GM19240 (cell line): Measurements from ENCODE around the gene UBTD1.
"Not testable (repeated sequence)": the region's sequence is repeated elsewhere in the genome, so short reads cannot be mapped to it uniquely, and the experiment has no call there.

ENCODE experiments used
- DNase-seq: peaks from one replicate; pipeline ENCODE4 v3.0.0; 2011; ENCODE audit warnings: low spot score; ENCODE audit not compliant: insufficient read length

UBTD1 gene

DNA sequence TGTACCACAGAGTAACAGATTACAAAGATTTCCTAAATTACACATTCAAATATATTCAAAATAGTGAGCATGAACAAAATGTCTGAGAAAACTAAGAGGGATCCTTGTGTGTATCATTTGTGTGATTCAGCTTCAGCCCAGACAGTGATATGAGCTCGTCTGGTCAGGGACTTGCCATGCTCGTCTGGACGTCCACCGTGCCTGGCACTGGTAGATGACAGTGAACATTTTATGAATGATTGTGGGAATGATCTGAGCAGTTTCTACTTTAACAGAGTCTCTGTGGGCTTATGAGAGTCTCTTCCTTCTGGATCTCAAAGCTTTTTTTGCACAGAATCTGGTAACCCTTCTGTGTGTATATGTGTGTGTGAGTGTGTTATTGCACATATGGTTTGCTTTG, 39.7 kb downstream of the UBTD1 start:
- DNase-seq = no peak

DNA sequence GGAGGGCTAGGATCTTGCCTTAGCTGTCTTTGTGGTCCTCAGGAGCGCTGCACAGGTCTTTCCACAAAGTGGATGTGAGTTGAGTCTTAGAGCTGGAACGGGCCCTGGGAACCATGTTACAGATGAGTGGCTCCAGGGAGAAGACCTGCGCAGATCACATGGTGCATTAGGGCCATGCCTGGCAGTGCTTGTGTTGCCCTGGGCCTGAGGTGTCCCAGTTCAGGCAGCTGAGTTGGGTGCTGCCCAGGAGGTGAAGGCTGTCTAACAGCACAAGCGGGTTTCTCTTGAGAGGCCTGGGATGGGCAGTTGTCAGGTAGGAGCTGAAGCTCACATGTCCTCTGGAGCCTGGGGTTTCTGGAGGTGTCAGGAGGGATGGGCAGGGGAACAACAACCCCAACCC, 40.1 kb downstream of the UBTD1 start:
- DNase-seq = no peak

DNA sequence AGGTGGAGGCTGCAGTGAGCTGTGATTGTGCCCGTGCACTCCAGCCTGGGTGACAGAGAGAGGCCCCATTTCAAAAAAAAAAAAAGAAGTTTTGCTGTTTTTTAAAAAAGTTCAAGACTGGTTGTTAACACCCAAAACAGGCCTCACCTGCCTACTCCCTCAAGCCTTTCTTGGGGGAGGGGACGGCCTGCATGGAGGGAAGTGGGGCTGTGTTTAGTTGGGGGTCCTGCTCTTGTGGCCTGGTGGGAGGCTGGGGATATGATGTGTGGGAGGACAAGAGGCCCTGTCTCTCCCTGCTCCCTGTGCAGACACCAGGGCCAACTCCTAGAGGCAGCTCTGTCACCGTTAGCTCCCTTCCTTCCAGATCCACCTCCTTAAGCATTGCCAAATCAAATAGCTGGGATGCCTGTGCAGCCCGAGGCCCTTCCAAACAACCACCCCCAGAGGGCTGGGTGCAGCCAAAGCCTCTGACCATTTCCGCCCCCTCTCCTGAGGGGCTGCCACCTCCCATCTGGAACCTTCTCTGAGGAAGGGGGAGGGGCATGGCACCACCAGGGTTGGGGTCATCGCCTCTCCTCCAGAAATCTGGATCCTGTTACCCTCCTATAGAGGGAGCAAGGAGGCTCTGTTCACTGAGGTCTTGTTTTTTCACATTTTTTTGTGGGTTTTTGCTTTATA, 40.9 kb downstream of the UBTD1 start:
- no peak for DNase-seq

DNA sequence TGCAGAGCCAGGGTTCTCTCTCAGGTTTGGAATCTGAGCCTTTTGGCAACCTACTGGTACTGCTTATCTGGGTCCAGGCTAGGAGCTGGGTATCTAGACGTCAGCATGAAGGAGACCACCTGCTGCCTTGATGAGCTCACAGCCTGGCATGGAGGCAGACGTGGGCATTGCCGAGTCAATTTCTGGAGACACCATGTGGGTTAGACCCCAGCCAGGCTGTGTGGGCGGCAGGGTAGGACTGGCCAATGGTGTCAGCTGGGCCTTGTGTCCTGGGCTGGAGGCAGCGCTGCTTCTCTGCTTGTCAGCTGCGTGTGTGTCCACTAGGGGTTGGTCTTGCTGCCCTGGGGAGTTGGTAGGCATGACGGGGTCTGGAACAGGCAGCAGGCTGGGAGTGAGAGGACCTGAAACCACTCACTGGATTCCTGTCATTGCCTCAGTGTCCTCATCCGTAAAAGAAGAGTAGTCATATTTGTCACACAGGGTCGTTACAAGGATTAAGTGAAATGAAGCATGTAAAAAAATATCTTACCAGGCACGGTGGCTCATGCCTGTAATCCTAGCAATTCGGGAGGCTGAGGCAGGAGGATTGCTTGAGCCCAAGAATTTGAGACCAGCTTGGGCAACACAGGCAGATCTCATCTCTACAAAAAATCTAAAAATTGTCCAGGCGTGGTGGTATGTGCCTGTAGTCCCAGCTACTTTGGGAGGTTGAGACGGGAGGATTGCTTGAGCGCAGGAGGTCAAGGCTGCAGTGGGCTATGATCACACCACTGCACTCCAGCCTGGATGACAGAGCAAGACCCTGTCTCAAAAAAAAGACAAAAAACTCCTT, 42.2 kb downstream of the UBTD1 start:
- DNase-seq = no peak

DNA sequence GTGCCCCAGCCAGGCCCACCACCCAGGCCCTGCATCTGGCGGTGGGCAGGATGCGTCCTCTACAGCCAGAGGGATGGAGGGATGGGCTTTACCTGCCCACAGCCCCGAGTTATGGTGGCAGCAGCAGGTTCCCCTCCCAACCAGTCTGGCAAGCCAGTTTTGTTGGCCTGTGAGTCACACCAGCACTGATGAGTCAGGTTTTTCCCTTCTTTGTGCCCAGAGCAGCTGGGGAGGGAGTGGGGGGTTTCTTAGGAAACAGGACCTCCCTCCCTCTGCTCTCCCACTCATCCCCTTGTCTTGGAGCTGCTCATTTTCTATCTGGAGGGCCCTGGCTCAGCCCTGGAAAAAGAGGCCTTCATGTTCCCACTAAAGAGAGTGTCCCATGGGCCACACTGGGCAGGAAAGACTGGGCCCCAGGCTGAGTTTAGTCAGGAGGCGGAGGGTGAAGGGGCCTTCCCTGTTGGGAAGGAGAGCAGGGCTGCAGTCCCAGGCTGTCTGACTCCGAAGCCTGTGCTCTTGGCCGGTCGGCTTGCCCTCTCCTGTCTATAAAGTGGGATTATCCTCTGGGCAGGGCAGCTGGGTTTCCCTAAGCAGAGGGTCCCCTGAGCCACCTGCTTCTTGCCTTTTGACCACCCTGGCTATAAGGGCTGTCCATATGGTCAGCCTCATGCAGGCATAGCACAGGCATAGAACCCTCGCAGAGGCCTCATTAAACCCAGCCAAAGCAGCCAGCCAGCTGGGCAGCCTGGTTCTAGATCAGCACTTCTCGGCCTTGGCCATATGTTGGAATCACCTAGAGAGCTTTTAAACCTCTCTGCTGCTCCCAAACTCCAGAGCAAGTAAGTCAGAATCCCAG, 43.7 kb downstream of the UBTD1 start:
- no peak for DNase-seq

DNA sequence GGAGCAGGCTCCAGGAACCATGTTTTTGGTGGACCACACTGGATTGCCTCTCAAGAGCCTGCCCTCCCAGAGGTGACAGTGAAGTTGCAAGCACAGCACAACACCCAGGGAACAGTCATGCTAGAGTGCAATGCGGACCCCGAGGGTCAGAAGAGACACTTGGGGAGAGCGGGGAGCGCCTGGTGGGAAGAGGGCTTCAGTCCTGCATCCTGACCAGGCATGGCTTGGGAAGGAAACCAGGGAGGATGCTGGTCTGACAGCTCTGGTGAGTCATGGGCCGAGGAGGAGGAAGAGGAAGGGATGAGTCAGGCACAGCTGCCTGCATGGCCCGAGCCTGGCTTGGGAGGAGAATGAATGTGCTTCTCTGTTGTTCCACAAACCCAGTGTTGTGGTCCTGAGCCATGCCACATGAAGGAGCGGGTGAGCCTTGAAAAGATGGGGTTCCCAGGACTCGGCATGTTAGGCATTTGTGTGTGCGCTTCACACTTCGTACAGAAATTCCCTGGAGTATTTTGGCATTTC, 44.4 kb downstream of the UBTD1 start:
- no peak for DNase-seq

DNA sequence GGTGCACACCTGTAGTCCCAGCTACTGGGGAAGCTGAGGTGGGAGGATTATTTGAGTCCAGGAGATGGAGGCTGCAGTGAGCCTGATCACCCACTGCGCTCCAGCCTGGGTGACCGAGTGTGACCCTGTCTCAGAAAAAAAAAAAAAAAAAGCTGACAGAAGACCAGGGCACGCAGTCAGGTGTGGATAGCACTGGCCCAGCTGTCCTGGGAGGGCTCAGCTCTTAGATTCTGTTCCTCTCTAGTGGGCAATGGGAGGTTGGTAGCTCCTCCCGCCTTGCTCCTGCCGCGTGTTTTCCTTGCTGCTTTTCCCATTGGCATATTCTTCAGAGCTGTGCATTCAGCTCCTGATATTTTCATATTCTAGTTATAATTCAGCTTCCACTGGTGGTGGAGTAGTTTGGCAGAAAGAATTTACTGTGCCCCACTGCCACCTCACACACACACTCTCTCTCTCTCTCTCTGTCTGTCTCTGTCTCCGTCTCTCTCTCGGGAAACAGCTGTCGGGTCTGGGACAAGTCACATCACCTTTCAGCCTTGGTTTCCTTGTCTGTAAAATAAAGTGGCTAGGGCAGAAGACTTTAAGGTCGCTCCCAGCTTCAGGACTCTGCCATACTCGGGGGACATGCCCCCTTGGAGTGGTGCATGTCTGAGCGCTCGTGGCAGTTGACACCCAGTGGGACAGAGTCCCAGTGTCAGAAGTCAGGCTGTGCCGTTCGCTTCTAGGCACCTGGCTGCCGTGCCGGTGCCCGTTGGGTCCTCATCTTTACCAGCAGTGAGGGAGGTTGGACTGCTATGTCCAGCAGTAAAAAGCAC, 47.9 kb downstream of the UBTD1 start:
- DNase-seq = no peak

DNA sequence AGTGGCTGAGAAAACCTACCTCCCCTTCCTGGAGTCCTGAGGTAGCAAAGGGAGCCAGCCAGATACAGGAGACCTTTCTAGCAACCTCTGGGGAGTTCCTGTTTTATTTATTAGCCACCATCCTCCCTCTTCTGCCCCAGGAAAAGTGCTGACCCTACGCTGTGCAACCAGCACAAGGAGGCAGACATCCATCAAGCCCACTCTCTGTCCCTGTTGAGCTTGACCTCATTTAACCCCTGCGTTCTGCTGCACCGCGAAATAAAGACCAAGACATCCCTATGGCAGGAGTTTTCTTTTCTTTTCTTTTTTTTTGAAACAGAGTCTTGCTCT, 48.5 kb downstream of the UBTD1 start:
- DNase-seq = no peak

DNA sequence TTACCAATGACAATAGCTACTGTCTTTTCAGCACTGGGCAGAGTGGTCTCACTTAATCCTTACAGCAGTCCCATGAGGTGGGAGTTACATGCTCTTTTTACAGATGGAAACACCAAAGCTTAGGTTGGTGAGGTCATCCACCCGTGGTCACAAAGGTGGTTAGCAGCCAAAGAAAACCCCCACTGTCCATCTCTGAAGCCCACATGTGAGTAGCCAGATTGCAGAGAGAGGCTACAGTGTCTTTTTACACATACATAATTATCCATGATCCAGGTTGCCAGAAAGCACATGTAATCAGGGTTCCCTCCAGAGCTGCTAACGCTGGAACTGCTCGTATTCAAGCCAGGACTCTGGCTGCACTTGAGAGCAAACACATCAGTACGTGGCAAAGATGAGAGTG, 49.2 kb downstream of the UBTD1 start:
- DNase-seq = no peak

DNA sequence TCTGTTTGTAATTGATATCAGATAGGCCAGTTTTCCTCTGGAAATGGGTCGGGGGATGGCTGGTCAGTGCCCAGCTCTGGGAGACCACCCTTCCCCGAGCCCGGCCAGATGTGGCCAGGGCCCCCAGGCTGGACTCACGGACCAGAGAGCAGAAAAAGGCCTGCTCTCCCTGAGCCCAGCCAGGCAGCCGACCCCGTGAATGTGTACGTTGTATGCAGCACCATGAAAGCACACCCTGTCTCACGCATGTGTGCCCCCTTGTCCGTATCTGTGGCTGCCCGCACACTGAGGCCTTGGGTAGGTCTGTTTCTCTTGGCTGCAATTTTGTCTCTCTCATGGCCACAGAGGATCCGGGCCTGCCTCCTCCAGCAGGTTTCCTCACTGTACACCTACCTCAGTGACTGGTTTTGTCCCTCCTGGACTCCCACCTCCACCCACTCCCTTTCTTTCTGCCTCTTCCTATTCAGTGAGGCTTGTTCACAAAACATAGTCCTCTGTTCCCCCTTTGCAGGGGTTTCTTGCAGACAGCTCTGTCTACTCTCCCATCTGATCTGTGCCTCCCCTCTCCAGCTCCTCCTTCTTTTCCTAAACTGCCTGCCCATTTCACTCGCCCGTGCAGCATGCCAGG, 50.2 kb downstream of the UBTD1 start:
- DNase-seq = no peak

DNA sequence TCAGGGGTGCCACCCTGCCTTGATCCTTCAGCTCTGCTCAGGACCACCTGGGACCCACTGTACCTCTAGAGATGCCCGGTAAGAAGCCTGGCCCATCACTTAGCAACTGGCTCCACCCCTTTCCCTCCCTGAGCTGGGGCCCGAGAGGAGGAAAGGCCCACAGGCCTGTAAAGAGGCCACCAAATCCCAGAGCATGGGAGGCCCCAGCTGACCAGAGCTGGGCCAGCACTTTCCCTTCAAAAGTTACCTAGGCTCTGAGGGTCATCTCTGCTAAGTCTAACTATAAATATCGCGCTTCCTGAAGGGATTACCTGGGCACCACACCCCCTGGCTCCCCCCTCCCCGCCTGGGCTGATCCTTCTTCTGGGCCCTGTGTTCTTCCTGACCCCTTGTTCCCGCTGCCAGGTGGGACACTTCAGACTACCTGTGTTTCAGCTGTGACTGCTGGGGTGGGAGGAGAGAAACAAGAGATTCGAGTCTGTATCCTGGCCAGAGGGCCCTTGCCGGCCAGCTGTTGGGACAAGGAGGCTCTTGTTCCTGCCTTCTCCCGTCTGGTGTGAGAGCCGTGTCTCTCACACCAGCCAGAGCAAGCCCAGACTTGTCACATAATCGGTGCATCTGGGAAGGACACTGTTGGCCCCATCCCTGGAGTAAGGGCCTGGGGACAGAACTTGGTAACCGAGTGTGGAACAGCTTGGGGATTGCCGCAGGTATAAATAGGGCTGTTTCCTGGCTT, 51.0 kb downstream of the UBTD1 start:
- DNase-seq = no peak

DNA sequence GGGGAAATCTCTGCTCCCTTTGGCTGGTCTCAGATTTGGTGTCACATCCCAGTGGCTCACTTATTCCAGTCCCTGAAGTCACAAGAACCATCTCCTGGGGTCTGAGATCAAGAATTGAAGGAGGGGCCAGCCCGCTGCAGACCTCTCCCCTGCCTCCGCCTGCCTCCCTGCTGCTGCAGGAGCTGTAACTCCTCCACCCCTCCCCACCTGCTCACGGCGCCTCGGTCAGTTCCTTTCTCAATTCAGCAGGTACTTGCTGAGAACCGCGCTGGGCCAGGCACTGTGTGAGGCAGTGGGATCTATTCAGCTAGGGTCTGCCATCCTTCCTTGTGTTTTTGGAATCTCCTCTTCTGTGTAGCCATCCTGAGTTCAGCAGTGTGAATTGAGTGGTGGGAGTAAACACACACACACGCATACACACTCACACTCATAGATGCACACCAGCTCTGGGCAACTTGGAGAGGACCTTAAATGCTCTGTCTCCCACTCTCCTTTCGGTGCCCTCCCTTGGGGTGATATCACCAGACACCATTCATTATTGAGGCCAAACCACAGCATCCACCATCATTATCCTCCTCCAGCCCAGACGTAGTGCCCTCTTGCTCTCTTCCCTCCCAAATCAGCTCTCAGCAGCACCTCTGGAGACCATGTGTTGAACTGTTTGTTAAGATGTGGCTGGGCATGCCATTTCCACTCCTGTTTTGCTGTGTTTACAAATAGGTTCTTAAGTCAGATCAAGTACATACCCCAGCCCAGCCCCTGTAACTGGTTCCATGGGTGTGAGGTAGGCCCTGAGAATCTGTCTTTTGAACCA, 51.8 kb downstream of the UBTD1 start:
- no peak for DNase-seq

DNA sequence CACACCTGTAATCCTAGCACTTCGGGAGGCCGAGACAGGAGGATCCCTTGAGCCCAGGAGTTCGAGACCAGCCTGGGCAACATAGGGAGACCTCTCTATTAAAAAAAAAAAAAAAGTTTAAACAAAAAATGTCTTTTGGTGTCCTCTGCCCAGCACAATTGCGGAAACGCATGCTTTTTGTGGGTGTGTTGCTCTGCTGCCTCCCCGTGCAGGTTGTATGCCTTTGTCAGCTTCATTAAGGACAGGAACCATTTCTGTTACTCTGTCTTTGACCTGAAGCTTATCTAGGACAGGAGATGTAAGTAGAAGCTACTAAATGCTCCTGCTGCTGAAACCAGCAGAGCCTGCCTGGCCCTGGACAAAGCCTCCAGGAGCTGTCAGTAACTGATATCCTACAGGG, 52.5 kb downstream of the UBTD1 start:
- DNase-seq = no peak

DNA sequence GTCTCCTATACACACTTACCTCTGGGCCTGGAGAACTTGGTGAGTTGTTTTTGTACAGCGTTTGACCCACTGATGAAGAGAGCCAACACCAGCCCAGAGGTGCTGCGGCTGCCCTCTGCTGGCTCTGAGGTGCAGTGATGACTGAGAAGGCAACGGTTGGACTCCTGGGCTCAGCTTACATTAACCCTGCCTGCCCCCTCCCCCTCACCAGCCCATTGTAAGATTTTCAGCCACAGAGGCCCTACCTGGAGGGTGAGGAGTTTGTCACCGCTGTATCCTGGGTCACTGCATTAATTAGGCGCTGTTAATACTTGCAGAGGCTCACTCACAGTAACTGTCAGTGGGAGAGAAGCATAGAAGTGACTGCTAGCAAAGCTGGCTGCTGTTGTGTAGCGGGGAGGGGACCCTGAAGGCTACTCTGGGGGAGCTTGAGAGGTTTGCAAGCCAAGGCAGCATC, 54.9 kb downstream of the UBTD1 start:
- DNase-seq = no peak

DNA sequence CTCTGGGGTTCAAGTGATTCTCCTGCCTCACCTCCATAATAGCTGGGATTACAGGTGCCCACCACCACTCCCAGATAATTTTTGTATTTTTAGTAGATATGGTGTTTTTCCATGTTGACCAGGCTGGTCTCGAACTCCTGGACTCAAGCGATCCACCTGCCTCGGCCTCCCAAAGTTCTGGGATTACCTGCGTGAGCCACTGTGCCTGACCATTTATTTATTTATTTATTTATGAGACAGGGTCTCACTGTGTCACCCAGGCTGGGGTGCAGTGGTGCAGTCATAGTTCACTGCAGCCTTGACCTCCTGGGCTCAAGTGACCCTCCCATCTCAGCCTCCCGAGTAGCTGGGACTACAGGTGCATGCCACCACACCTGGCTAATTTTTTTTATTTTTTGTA, 55.6 kb downstream of the UBTD1 start:
- DNase-seq = not testable (repeated sequence)

DNA sequence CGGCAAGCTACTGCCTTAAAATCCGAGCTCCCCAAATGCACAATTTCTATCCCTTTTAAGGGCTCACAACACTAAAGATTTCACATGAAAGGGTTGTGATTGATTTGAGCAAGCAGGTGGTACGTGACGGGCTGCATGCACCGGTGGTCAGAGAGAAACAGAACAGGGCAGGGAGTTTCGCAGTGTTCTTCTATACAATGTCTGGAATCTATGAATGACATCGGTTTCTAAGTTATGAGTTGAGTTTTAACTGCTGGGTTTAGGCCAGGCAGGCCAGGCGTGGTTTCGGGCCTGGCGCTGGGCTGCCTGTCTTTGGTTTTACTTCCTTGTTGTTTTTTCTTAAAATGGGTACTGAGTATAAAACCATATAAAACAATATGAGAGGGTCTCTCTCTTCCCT, 56.8 kb downstream of the UBTD1 start:
- DNase-seq = not testable (repeated sequence)

DNA sequence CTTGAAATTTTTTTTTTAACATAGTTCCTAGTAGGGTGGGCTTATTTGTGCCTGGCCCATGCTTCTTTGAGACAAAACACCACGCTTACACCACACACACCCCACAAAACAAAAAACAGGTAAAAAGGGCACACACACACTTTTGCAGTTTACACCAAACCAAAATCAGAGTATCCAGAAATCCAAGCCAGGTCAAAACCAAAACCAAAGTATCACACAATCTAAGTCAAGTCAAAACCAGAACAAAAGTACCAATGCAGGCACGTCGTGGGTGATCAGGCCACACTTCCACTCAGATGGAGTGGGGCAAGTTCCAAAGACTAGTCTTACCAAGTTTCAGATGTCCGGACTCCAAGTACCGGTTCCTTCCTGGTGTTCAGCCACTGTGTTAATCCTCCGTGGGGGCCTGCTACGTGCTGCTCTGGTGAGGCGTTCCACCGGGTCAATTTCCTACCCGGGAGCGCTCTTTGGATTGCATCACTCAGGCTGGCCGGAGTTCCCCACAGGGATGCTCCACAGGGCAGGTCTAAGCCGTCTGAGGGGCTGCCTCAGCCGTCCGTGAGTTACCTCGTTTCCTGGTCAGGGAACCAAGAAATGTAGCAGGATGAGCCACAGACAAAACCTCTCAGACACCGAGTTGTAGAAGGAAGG, 62.1 kb downstream of the UBTD1 start:
- DNase-seq = not testable (repeated sequence)

DNA sequence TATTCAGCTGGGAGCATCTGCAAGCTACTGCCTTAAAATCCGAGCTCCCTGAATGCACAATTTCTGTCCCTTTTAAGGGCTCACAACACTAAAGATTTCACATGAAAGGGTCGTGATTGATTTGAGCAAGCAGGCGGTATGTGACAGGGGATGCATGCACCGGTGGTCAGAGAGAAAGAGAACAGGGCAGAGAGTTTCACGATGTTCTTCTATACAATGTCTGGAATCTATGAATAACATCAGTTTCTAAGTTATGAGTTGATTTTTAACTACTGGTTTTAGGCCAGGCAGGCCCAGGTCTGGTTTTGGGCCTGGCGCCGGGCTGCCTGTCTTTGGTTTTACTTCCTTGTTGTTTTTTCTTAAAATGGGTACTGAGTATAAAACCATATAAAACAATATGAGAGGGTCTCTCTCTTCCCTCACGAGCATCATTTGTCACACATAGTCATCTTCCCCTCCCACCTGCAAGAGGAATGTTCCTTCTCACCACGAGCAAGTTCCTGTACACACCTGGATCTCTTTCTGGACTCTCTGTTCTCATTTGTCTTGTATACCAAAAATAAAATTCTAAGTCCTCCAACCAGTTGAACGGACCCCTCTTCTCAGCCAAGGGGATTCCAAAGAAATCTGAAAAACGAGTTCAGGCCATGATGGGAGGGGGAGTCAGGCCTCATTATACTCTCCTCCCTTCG, 62.8 kb downstream of the UBTD1 start:
- DNase-seq = not testable (repeated sequence)
